Lower leg skin (tissue), 3 donors: ENCODE measurements around the gene CA5A.

Experiments used
- POLR2A ChIP-seq, 2 donors: fragments of 450-650 bp; IDR thresholded peaks; one replicate each; pipeline ENCODE4 v1.6.1; 2016 to 2017; ENCODE audit warnings: antibody characterized with exemption in 2 of 2, mild to moderate bottlenecking in 1 of 2, moderate library complexity in 1 of 2
- TF ChIP-seq, protein P1 (sequence below), 3 donors: fragments of 450-650 bp; IDR thresholded peaks; one replicate each; pipeline ENCODE4 v1.5.1; 2016; ENCODE audit warnings: antibody characterized with exemption in 3 of 3, mild to moderate bottlenecking in 3 of 3, moderate library complexity in 2 of 3

DNA sequence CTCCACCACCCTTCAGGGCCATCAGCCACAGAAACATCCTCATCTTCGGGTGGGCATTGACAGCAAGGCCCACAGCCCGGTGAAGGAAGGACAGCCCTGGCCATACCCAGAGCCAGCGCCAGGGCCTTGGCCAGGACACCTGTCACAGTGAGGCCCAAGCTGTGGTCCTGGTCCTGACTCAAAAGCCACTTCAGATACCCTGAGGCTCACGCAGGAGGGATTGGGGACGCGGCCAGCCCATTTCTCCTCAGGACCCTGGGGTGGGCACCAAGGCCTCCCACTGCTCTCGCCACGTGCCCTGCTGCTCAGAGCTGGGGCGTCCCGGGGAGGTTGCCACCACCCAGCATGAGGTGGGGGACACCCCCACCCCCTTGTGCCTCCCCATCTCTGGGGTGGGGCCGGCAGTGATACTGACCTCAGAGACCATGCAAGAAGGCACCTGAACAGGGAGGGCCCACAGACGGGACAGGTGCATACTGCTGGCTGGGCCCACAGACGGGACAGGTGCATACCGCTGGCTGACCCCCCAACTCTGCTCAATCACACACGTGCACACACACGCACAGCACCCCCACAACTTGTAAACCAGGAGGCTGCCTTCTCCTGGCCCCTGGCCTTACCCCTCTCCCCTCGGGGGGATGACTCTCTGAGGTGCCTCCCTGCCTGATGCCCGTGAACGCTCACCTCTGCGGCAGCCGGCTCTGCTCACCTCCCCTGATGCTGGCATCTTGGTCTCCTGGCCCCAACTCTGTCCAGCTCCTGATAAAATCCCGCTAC lies 81.2 kb downstream of the CA5A start:
- TF ChIP-seq, protein P1, sequence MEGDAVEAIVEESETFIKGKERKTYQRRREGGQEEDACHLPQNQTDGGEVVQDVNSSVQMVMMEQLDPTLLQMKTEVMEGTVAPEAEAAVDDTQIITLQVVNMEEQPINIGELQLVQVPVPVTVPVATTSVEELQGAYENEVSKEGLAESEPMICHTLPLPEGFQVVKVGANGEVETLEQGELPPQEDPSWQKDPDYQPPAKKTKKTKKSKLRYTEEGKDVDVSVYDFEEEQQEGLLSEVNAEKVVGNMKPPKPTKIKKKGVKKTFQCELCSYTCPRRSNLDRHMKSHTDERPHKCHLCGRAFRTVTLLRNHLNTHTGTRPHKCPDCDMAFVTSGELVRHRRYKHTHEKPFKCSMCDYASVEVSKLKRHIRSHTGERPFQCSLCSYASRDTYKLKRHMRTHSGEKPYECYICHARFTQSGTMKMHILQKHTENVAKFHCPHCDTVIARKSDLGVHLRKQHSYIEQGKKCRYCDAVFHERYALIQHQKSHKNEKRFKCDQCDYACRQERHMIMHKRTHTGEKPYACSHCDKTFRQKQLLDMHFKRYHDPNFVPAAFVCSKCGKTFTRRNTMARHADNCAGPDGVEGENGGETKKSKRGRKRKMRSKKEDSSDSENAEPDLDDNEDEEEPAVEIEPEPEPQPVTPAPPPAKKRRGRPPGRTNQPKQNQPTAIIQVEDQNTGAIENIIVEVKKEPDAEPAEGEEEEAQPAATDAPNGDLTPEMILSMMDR (IDR thresholded peaks at IDR 0.05), result no peak
- no peak for TF ChIP-seq POLR2A (IDR thresholded peaks at IDR 0.05)
